H1 (cell line): ENCODE data around the gene MRPL32. TPM values are rescaled to one million over a fixed set of nuclear protein-coding genes. Genes with fewer than 3 reads are reported as not detected.

Experiments used
- CTCF ChIA-PET: fragments of 300-600 bp; sonication (Branson Sonifier 250); formaldehyde crosslinking; loops from one replicate; lab custom pipeline; 2021; ENCODE audit not compliant: partially characterized antibody; lab: Charles Lee
- POLR2A ChIA-PET: fragments of 300-600 bp; sonication (Branson Sonifier 250); formaldehyde crosslinking; loops from one replicate; lab custom pipeline; 2021; ENCODE audit warnings: inconsistent platforms; ENCODE audit not compliant: partially characterized antibody; lab: Charles Lee
- DNase-seq, 2 experiments: peaks; one replicate each; pipeline versions ENCODE4 v3.0.0 to v3.0.0-alpha.2; 2010 to 2022; ENCODE audit warnings: low spot score in 2 of 2, low read depth in 1 of 2, mixed read lengths in 1 of 2
- FAIRE-seq: peaks from 2 replicates; lab custom pipeline; 2011; peaks lifted over from hg19 to GRCh38; lab: Jason Lieb, UNC
- H2AFZ ChIP-seq: 2 replicates; pipeline ENCODE4 v1.8.1; 2012; ENCODE audit warnings: low read length, inconsistent platforms
- H2AK5ac ChIP-seq: 2 replicates; pipeline ENCODE4 v1.6.1; 2013; ENCODE audit warnings: low read depth, low read length
- H2BK120ac ChIP-seq: replicated peaks from 2 replicates; pipeline ENCODE3; 2013; ENCODE audit warnings: low read depth, low read length, inconsistent platforms
- H2BK12ac ChIP-seq: 2 replicates; pipeline ENCODE4 v1.6.1; 2013; ENCODE audit warnings: low read depth, low read length
- H2BK15ac ChIP-seq: 2 replicates; pipeline ENCODE4 v1.6.1; 2013; ENCODE audit warnings: low read length
- H2BK20ac ChIP-seq: 2 replicates; pipeline ENCODE4 v1.6.1; 2013; ENCODE audit warnings: low read length
- H2BK5ac ChIP-seq: 2 replicates; pipeline ENCODE4 v1.6.1; 2013; ENCODE audit warnings: low read depth, low read length
- H3K14ac ChIP-seq: 2 replicates; pipeline ENCODE4 v1.6.1; 2013; ENCODE audit warnings: inconsistent platforms; ENCODE audit not compliant: insufficient read length
- H3K18ac ChIP-seq: 2 replicates; pipeline ENCODE4 v1.6.1; 2013; ENCODE audit warnings: low read length; ENCODE audit errors: extremely low read depth
- H3K23ac ChIP-seq: 2 replicates; pipeline ENCODE4 v1.6.1; 2013; ENCODE audit warnings: inconsistent platforms; ENCODE audit not compliant: insufficient read length
- H3K23me2 ChIP-seq: 2 replicates; pipeline ENCODE4 v1.6.1; 2013; ENCODE audit warnings: low read depth, low read length
- H3K27ac ChIP-seq: 2 replicates; pipeline ENCODE4 v1.6.1; 2011; ENCODE audit warnings: low read depth, low read length, inconsistent platforms
- H3K27me3 ChIP-seq, 4 experiments: replicated peaks in 1 of 4; 1 replicate in 1 of 4; 2 replicates in 3 of 4; pipeline versions ENCODE4 v1.6.1 to v1.8.1; 2011 to 2013; ENCODE audit warnings: low read length in 3 of 4, mild to moderate bottlenecking in 3 of 4, inconsistent platforms in 2 of 4, mixed read lengths in 2 of 4, moderate library complexity in 1 of 4; ENCODE audit not compliant: control insufficient read depth in 3 of 4, insufficient read depth in 3 of 4; ENCODE audit errors: extremely low read depth in 1 of 4
- H3K36me3 ChIP-seq, 4 experiments: 2 replicates each; pipeline versions ENCODE4 v1.6.1 to v1.8.1; 2011 to 2013; ENCODE audit warnings: mild to moderate bottlenecking in 4 of 4, low read length in 3 of 4, moderate library complexity in 2 of 4, control low read depth in 1 of 4, inconsistent platforms in 1 of 4; ENCODE audit not compliant: insufficient read depth in 4 of 4, control insufficient read depth in 2 of 4
- H3K4ac ChIP-seq: replicated peaks from 2 replicates; pipeline ENCODE3; 2013; ENCODE audit warnings: low read length, low read depth, mixed read lengths, inconsistent platforms; ENCODE audit not compliant: insufficient read length
- H3K4me1 ChIP-seq, 4 experiments: replicated peaks in 1 of 4; 1 replicate in 1 of 4; 2 replicates in 3 of 4; pipeline versions ENCODE4 v1.6.1 to v1.8.1; 2011 to 2013; ENCODE audit warnings: low read length in 3 of 4, inconsistent platforms in 2 of 4, mixed read lengths in 1 of 4; ENCODE audit not compliant: insufficient read depth in 4 of 4, control insufficient read depth in 3 of 4
- H3K4me2 ChIP-seq, 2 experiments: 2 replicates each; pipeline versions ENCODE4 v1.6.1 to v1.8.1; 2011 to 2013; ENCODE audit warnings: low read depth in 2 of 2, low read length in 2 of 2, control low read depth in 1 of 2, inconsistent platforms in 1 of 2, mild to moderate bottlenecking in 1 of 2; ENCODE audit not compliant: insufficient read depth in 1 of 2
- H3K4me3 ChIP-seq, 4 experiments: fragments of 200-600, 300-600 bp in 1 of 4; sonication (generic), shearing (Covaris generic), sonication (Bioruptor Twin) in 1 of 4; 2 replicates each; pipeline versions ENCODE4 v1.5.1 to v1.8.1; 2011 to 2016; ENCODE audit warnings: low read length in 4 of 4, low read depth in 3 of 4, control low read depth in 2 of 4, inconsistent platforms in 2 of 4, mild to moderate bottlenecking in 2 of 4, mixed read lengths in 1 of 4, moderate library complexity in 1 of 4; ENCODE audit not compliant: insufficient read depth in 2 of 4; ENCODE audit errors: extremely low read depth in 1 of 4
- H3K56ac ChIP-seq: replicated peaks from 2 replicates; pipeline ENCODE3; 2013; ENCODE audit warnings: low read depth, mild to moderate bottlenecking, mixed read lengths, low read length, inconsistent platforms; ENCODE audit not compliant: insufficient read length
- H3K79me1 ChIP-seq: 2 replicates; pipeline ENCODE4 v1.6.1; 2013; ENCODE audit warnings: low read depth, low read length, control low read depth
- H3K79me2 ChIP-seq, 2 experiments: 2 replicates each; pipeline versions ENCODE4 v1.6.1 to v1.8.1; 2012 to 2013; ENCODE audit warnings: low read length in 2 of 2, mild to moderate bottlenecking in 2 of 2, inconsistent platforms in 1 of 2; ENCODE audit not compliant: insufficient read depth in 2 of 2, control insufficient read depth in 1 of 2
- H3K9ac ChIP-seq, 4 experiments: replicated peaks in 1 of 4; 1 replicate in 1 of 4; 2 replicates in 3 of 4; pipeline versions ENCODE4 v1.6.1 to v1.8.1; 2011 to 2013; ENCODE audit warnings: low read depth in 3 of 4, low read length in 3 of 4, control low read depth in 2 of 4, mild to moderate bottlenecking in 2 of 4, moderate library complexity in 2 of 4, inconsistent platforms in 1 of 4; ENCODE audit errors: extremely low read depth in 1 of 4
- H3K9me3 ChIP-seq, 2 experiments: 2 replicates each; pipeline versions ENCODE4 v1.6.1 to v1.8.1; 2012 to 2013; ENCODE audit warnings: mild to moderate bottlenecking in 2 of 2, moderate library complexity in 2 of 2, control low read depth in 1 of 2, inconsistent platforms in 1 of 2, low read depth in 1 of 2, low read length in 1 of 2, mixed read lengths in 1 of 2; ENCODE audit not compliant: insufficient read depth in 2 of 2
- H4K20me1 ChIP-seq, 2 experiments: replicated peaks in 1 of 2; 2 replicates each; pipeline versions ENCODE3 to v1.8.1; 2011 to 2013; ENCODE audit warnings: inconsistent platforms in 2 of 2, low read length in 2 of 2, mild to moderate bottlenecking in 1 of 2; ENCODE audit not compliant: insufficient read depth in 2 of 2, control insufficient read depth in 1 of 2
- H4K5ac ChIP-seq: 2 replicates; pipeline ENCODE4 v1.6.1; 2013; ENCODE audit warnings: low read length, low read depth, mixed read lengths, inconsistent platforms; ENCODE audit not compliant: insufficient read length
- H4K8ac ChIP-seq: 2 replicates; pipeline ENCODE4 v1.8.0; 2013; ENCODE audit warnings: mild to moderate bottlenecking, moderate library complexity, low read length, inconsistent platforms; ENCODE audit not compliant: insufficient read depth; ENCODE audit errors: extremely low read depth
- H4K91ac ChIP-seq: replicated peaks from 2 replicates; pipeline ENCODE3; 2013; ENCODE audit warnings: low read length, mixed read lengths, inconsistent platforms; ENCODE audit not compliant: insufficient read length
- EP300 ChIP-seq, 2 experiments: IDR thresholded peaks; 1 replicate in 1 of 2; 2 replicates in 1 of 2; pipeline ENCODE4 v1.6.1; 2011 to 2012; ENCODE audit warnings: low read depth in 2 of 2, low read length in 2 of 2, mild to moderate bottlenecking in 2 of 2, borderline replicate concordance in 1 of 2, inconsistent platforms in 1 of 2, moderate library complexity in 1 of 2
- KDM1A ChIP-seq: fragments of 200-600, 300-600 bp; sonication (generic); IDR thresholded peaks from 2 replicates; pipeline ENCODE4 v1.7.1; 2016; ENCODE audit warnings: mild to moderate bottlenecking, low read length, borderline replicate concordance
- RFX5 ChIP-seq: IDR thresholded peaks from 2 replicates; pipeline ENCODE4 v1.6.1; 2011; ENCODE audit warnings: low read depth, low read length, improper control_type of control experiment, borderline replicate concordance
- TAF1 ChIP-seq: IDR thresholded peaks from 2 replicates; pipeline ENCODE4 v1.6.1; 2011; ENCODE audit warnings: mild to moderate bottlenecking, low read depth, low read length
- TBP ChIP-seq: IDR thresholded peaks from 2 replicates; pipeline ENCODE4 v1.6.1; 2011; ENCODE audit warnings: low read depth, low read length, improper control_type of control experiment
- WGBS, 2 experiments: shearing (Covaris generic) in 1 of 2; methylation state at CpG; one replicate each; pipeline versions ENCODE4 v1.1.6 to v1.1.7; 2013 to 2015; ENCODE audit warnings: low lambda C conversion rate in 2 of 2, mixed read lengths in 2 of 2, inconsistent platforms in 1 of 2, low coverage in 1 of 2, missing lambda C conversion rate in 1 of 2; ENCODE audit not compliant: insufficient replicate concordance in 2 of 2, insufficient coverage in 1 of 2, insufficient read length in 1 of 2; ENCODE audit errors: extremely low coverage in 1 of 2, missing lambda C conversion rate in 1 of 2; 5-methylcytosine and 5-hydroxymethylcytosine counted together
- polyA plus RNA-seq, 7 experiments: library from polyadenylated mRNA; depleted of rRNA in 3 of 7; stranded (reverse) in 5 of 7; unstranded in 2 of 7; fragments of >200 nt in 5 of 7; fragments of 200-250 nt in 2 of 7; gene quantifications; 1 replicate in 5 of 7; 2 replicates in 1 of 7; 4 replicates in 1 of 7; pipeline versions ENCODE4 v1.2.1 to v1.2.3, GENCODE V29; 2011 to 2013; ENCODE audit warnings: missing spikeins in 2 of 7, mixed read lengths in 2 of 7
- total RNA-seq: library from RNA; stranded (reverse); fragmentation: NEBNext Ultra II Directional; extraction: Animal tissue kit (Norgen Biotek cat#: 25700); gene quantifications from 2 replicates; pipeline ENCODE4 v1.2.1, GENCODE V29; 2021

The MRPL32 gene
- total and polyA plus RNA-seq, 2 of the 8 experiments (the other 6 are each of a cell fraction or from before 2014, with no cell fraction given) = 50.9 to 97.2 TPM

DNA sequence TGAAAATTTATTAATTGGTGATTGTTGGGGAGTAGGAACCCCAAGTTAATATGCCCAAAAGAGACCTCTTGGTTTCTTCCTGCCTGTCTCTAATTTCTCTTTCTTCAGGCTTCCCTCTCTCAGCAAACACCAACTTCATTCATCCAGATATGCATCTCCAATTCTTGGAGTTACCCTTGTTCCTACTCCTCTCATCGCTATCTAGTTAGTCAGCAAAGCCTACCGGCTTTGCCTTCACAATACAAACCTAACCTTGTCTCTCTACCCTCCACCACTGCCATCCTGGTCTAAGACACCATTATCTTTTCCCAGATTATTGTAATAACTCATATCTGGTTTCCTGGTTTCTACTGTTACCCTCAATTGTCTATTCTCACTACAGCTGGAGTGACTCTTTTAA, 47.9 kb downstream of the MRPL32 start:
- H3K23ac ChIP-seq = no peak overlapping the region
- H4K20me1 ChIP-seq = no peaks in the 10 kb centered on the region
- no peak overlapping the region for H4K5ac ChIP-seq
- DNase-seq (no peak), FAIRE-seq (no peak)
- H4K8ac ChIP-seq = no peak overlapping the region
- H2BK5ac ChIP-seq = no peak overlapping the region
- H3K14ac ChIP-seq = no peak overlapping the region
- no peak overlapping the region for H2BK20ac ChIP-seq
- no peak overlapping the region for H3K56ac ChIP-seq
- no peak overlapping the region for H3K4me3 ChIP-seq
- no peak overlapping the region for H3K18ac ChIP-seq
- ChIA-PET CTCF (interaction anchor here (2.0 kb wide), 1 partner anchor 39 kb away, joined by 6 read pairs; no protein-coding TSS in a partner anchor), POLR2A (no interaction called here)
- H3K9me3 ChIP-seq = no peaks in the 10 kb centered on the region; a peak in 1 of 4 replicates
- no peaks in the 10 kb centered on the region for H3K36me3 ChIP-seq
- H3K79me2 ChIP-seq = no peaks in the 10 kb centered on the region
- 46% methylated on average over 2 of the region's 2 CpGs; no CpG with 5 or more reads in 1 of the 2 experiments for WGBS, 2 experiments
- H2AFZ ChIP-seq = no peak overlapping the region
- no peak overlapping the region for H2AK5ac ChIP-seq
- no peaks in the 10 kb centered on the region for H3K23me2 ChIP-seq
- no peak overlapping the region for H3K27ac ChIP-seq
- H3K4me2 ChIP-seq = no peak overlapping the region
- no peak overlapping the region for H3K9ac ChIP-seq
- TF ChIP-seq KDM1A (no peak), EP300 (IDR thresholded peaks at IDR 0.05; ENCODE audit: borderline replicate concordance in 1 of 2, low read depth in 2 of 2, low read length in 2 of 2) (no peak), RFX5 (no peak), TAF1 (no peak), TBP (no peak)
- no peak overlapping the region for H3K4ac ChIP-seq
- no peak overlapping the region for H2BK120ac ChIP-seq
- no peaks in the 10 kb centered on the region for H3K79me1 ChIP-seq
- no peak overlapping the region for H2BK12ac ChIP-seq
- no peaks in the 10 kb centered on the region for H3K4me1 ChIP-seq
- no peaks in the 10 kb centered on the region for H3K27me3 ChIP-seq
- no peak overlapping the region for H2BK15ac ChIP-seq
- no peak overlapping the region for H4K91ac ChIP-seq
